Measurements from ENCODE around the gene TRMT2A.
"Not testable (repeated sequence)": the region's sequence is repeated elsewhere in the genome, so short reads cannot be mapped to it uniquely, and the experiment has no call there.

The TRMT2A gene

GRCh38 chr22:20084547-20085413, 32.2 kb downstream of the TRMT2A start:
- no peak for ATAC-seq

GRCh38 chr22:20083891-20084546, 33.0 kb downstream of the TRMT2A start:
- no peak for ATAC-seq

GRCh38 chr22:20083157-20083890, 33.7 kb downstream of the TRMT2A start:
- no peak for ATAC-seq

- no peak for ATAC-seq
Measured at GRCh38 chr22:20080776-20081654, 36.0 kb downstream of the TRMT2A start.

GRCh38 chr22:20080445-20080775, 36.6 kb downstream of the TRMT2A start:
- ATAC-seq = peak; percentile 79 to 80

- peak; percentile 93 to 95 for ATAC-seq
Measured at GRCh38 chr22:20079745-20080444, 37.1 kb downstream of the TRMT2A start, which contains the start of gene DGCR8. DGCR8 (plus strand) TSS chr22:20080241; CDS start chr22:20085964, 5,723 bp downstream.

GRCh38 chr22:20076627-20077172, 40.3 kb downstream of the TRMT2A start:
- ATAC-seq = no peak

- ATAC-seq = no peak
Measured at GRCh38 chr22:20071524-20071972, 45.5 kb downstream of the TRMT2A start.

- no peak for ATAC-seq
Measured at GRCh38 chr22:20069331-20070042, 47.5 kb downstream of the TRMT2A start.

- ATAC-seq = no peak
Measured at GRCh38 chr22:20068640-20069039, 48.4 kb downstream of the TRMT2A start.

GRCh38 chr22:20067384-20067682, 49.7 kb downstream of the TRMT2A start:
- not testable (repeated sequence) for ATAC-seq

GRCh38 chr22:20066617-20067383, 50.2 kb downstream of the TRMT2A start:
- no peak for ATAC-seq

- ATAC-seq = no peak
Measured at GRCh38 chr22:20065896-20066616, 51.0 kb downstream of the TRMT2A start.

GRCh38 chr22:20064545-20065262, 52.3 kb downstream of the TRMT2A start:
- no peak for ATAC-seq

GRCh38 chr22:20064140-20064480, 52.9 kb downstream of the TRMT2A start:
- no peak for ATAC-seq

GRCh38 chr22:20063271-20064139, 53.5 kb downstream of the TRMT2A start:
- no peak for ATAC-seq

- ATAC-seq = no peak
Measured at GRCh38 chr22:20062766-20063083, 54.3 kb downstream of the TRMT2A start.
